WTC11 (cell line): ENCODE measurements around the gene TPRX1. TPM values are rescaled to one million over a fixed set of nuclear protein-coding genes. Genes with fewer than 3 reads are reported as not detected.

Experiments
- ATAC-seq: fragments of 200-7000 bp; cut with Tn5 transposase; 2 replicates; pipeline ENCODE4 v1.10.0; 2021; ENCODE audit warnings: mild to moderate bottlenecking, moderate library complexity
- CTCF ChIA-PET: fragments of 300-600 bp; sonication (Branson Sonifier 250); formaldehyde crosslinking; loops from one replicate; lab custom pipeline; 2021; ENCODE audit warnings: antibody characterized with exemption; lab: Charles Lee
- POLR2A ChIA-PET: fragments of 350-600 bp; sonication (Branson Sonifier 250); formaldehyde crosslinking; loops from one replicate; lab custom pipeline; 2021; ENCODE audit warnings: antibody characterized with exemption; lab: Charles Lee
- DNase-seq: peaks from one replicate; pipeline ENCODE4 v3.0.0; 2021; ENCODE audit warnings: low spot score
- H3K27ac Mint-ChIP-seq: 2 replicates; pipeline ENCODE4 v1.8.0; 2021; ENCODE audit warnings: mixed read lengths
- H3K27me3 Mint-ChIP-seq: 2 replicates; pipeline ENCODE4 v1.8.0; 2021; ENCODE audit warnings: low read depth, mild to moderate bottlenecking, moderate library complexity, mixed read lengths
- H3K36me3 Mint-ChIP-seq: 2 replicates; pipeline ENCODE4 v1.8.0; 2021; ENCODE audit warnings: mixed read lengths
- H3K4me1 Mint-ChIP-seq: 2 replicates; pipeline ENCODE4 v1.8.0; 2022; ENCODE audit warnings: mixed read lengths
- H3K4me3 Mint-ChIP-seq: 2 replicates; pipeline ENCODE4 v1.8.0; 2021; ENCODE audit warnings: mild to moderate bottlenecking, moderate library complexity, mixed read lengths
- H3K9me3 Mint-ChIP-seq: 2 replicates; pipeline ENCODE4 v1.8.0; 2021; ENCODE audit warnings: mixed read lengths
- ATF1 ChIP-seq: sonication (generic); formaldehyde crosslinking; IDR thresholded peaks from 2 replicates; pipeline ENCODE4 v1.8.1; 2023; ENCODE audit warnings: mild to moderate bottlenecking, moderate library complexity, missing genetic modification reagents
- E2F1 ChIP-seq: sonication (generic); formaldehyde crosslinking; IDR thresholded peaks from 2 replicates; pipeline ENCODE4 v1.8.0; 2022; ENCODE audit warnings: mild to moderate bottlenecking, missing genetic modification reagents
- ESRRA ChIP-seq: sonication (generic); formaldehyde crosslinking; IDR thresholded peaks from 2 replicates; pipeline ENCODE4 v1.8.1; 2022; ENCODE audit warnings: mild to moderate bottlenecking, missing genetic modification reagents, borderline replicate concordance
- FOXK1 ChIP-seq: sonication (generic); formaldehyde crosslinking; IDR thresholded peaks from 2 replicates; pipeline ENCODE4 v1.8.0; 2022; ENCODE audit warnings: mild to moderate bottlenecking, moderate library complexity, missing genetic modification reagents
- GTF2I ChIP-seq: fragments of 250-450 bp; sonication (Bioruptor Pico); conservative IDR thresholded peaks from 2 replicates; pipeline ENCODE4 v1.4.0; 2021; ENCODE audit warnings: mild to moderate bottlenecking
- JAZF1 ChIP-seq: fragments of 250-450 bp; sonication (Bioruptor Pico); IDR thresholded peaks from 2 replicates; pipeline ENCODE4 v1.9.0; 2021; ENCODE audit warnings: moderate library complexity, mild to moderate bottlenecking, inconsistent platforms
- MXD4 ChIP-seq: fragments of 250-450 bp; sonication (Bioruptor Pico); IDR thresholded peaks from 2 replicates; pipeline ENCODE4 v1.8.0; 2021; ENCODE audit warnings: mild to moderate bottlenecking, moderate library complexity, borderline replicate concordance
- SMAD3 ChIP-seq: sonication (generic); formaldehyde crosslinking; IDR thresholded peaks from 2 replicates; pipeline ENCODE4 v1.8.0; 2022; ENCODE audit warnings: missing genetic modification reagents, mild to moderate bottlenecking, borderline replicate concordance
- SMAD4 ChIP-seq: sonication (generic); formaldehyde crosslinking; IDR thresholded peaks from 2 replicates; pipeline ENCODE4 v1.8.0; 2022; ENCODE audit warnings: mild to moderate bottlenecking, missing genetic modification reagents
- SP1 ChIP-seq: sonication (generic); formaldehyde crosslinking; conservative IDR thresholded peaks from 2 replicates; pipeline ENCODE4 v1.8.1; 2022; ENCODE audit warnings: missing genetic modification reagents
- ZNF232 ChIP-seq: sonication (generic); formaldehyde crosslinking; IDR thresholded peaks from 2 replicates; pipeline ENCODE4 v1.8.0; 2022; ENCODE audit warnings: mild to moderate bottlenecking, missing genetic modification reagents
- ZNF532 ChIP-seq: fragments of 250-450 bp; sonication (Bioruptor Pico); IDR thresholded peaks from 2 replicates; pipeline ENCODE4 v1.9.0; 2021; ENCODE audit warnings: mild to moderate bottlenecking, borderline replicate concordance
- ZNF671 ChIP-seq: fragments of 250-450 bp; sonication (Bioruptor Pico); IDR thresholded peaks from 2 replicates; pipeline ENCODE4 v1.8.0; 2021; ENCODE audit warnings: mild to moderate bottlenecking
- total RNA-seq: library from RNA; stranded (reverse); gene quantifications from 3 replicates; pipeline ENCODE4 v1.2.3, GENCODE V29; 2021
- TF ChIP-seq, protein P1 (sequence below): sonication (generic); formaldehyde crosslinking; conservative IDR thresholded peaks from 2 replicates; pipeline ENCODE4 v1.8.1; 2022; ENCODE audit warnings: mild to moderate bottlenecking, missing genetic modification reagents
- TF ChIP-seq, protein P2 (sequence below): fragments of 250-450 bp; sonication (Bioruptor Pico); IDR thresholded peaks from 2 replicates; pipeline ENCODE4 v1.9.0; 2021; ENCODE audit warnings: mild to moderate bottlenecking
- TF ChIP-seq, protein P3 (sequence below): sonication (generic); formaldehyde crosslinking; IDR thresholded peaks from 2 replicates; pipeline ENCODE4 v1.8.1; 2022; ENCODE audit warnings: mild to moderate bottlenecking, moderate library complexity, missing genetic modification reagents
- TF ChIP-seq, protein P4 (sequence below): sonication (generic); formaldehyde crosslinking; IDR thresholded peaks from 2 replicates; pipeline ENCODE4 v1.8.0; 2022; ENCODE audit warnings: mild to moderate bottlenecking, missing genetic modification reagents

Gene TPRX1
- total RNA-seq, 1 experiment from 2014 or later, result not detected

DNA sequence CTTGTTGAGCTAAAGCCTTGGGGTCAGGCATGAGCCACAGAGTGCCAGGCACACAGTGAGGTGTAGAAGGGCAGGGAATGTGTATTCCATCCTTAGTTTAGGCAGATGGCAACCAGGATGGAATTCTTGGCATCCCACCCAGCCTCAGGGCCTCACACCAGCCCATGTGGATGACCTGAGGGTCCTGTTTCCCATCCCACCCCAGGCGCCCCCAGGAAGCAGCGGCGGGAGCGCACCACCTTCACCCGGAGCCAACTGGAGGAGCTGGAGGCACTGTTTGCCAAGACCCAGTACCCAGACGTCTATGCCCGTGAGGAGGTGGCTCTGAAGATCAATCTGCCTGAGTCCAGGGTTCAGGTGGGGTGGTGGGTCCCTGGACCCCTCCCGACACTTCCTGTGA, 31.7 kb upstream of the TPRX1 start:
- Mint-ChIP-seq H3K9me3 (no peaks in the 10 kb centered on the region), H3K27ac (no peak overlapping the region), H3K4me3 (no peak overlapping the region), H3K4me1 (peaks cover 9% of the 10 kb centered on the region), H3K36me3 (no peaks in the 10 kb centered on the region), H3K27me3 (no peaks in the 10 kb centered on the region)
- TF ChIP-seq JAZF1 (CRISPR knock-in tag), result no peak
- ATAC-seq, result no peak
- ChIA-PET CTCF (interaction anchor here (1.1 to 1.8 kb wide), 3 partner anchors 13 to 33 kb away, joined by 3 to 7 read pairs (median 7); no protein-coding TSS in a partner anchor), POLR2A (no interaction called here)
- DNase-seq, result no peak

- TF ChIP-seq ZNF532 (CRISPR knock-in tag) (no peak), ZNF671 (no peak), ATF1 (CRISPR knock-in tag) (no peak), ESRRA (CRISPR knock-in tag) (no peak), E2F1 (no peak), GTF2I (no peak), SP1 (CRISPR knock-in tag) (no peak), FOXK1 (CRISPR knock-in tag) (no peak), SMAD3 (CRISPR knock-in tag) (no peak), SMAD4 (no peak), JAZF1 (CRISPR knock-in tag) (no peak), ZNF232 (CRISPR knock-in tag) (no peak), MXD4 (no peak)
- TF ChIP-seq, protein P1, sequence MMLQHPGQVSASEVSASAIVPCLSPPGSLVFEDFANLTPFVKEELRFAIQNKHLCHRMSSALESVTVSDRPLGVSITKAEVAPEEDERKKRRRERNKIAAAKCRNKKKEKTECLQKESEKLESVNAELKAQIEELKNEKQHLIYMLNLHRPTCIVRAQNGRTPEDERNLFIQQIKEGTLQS (CRISPR knock-in tag), result no peak
- TF ChIP-seq, protein P2, sequence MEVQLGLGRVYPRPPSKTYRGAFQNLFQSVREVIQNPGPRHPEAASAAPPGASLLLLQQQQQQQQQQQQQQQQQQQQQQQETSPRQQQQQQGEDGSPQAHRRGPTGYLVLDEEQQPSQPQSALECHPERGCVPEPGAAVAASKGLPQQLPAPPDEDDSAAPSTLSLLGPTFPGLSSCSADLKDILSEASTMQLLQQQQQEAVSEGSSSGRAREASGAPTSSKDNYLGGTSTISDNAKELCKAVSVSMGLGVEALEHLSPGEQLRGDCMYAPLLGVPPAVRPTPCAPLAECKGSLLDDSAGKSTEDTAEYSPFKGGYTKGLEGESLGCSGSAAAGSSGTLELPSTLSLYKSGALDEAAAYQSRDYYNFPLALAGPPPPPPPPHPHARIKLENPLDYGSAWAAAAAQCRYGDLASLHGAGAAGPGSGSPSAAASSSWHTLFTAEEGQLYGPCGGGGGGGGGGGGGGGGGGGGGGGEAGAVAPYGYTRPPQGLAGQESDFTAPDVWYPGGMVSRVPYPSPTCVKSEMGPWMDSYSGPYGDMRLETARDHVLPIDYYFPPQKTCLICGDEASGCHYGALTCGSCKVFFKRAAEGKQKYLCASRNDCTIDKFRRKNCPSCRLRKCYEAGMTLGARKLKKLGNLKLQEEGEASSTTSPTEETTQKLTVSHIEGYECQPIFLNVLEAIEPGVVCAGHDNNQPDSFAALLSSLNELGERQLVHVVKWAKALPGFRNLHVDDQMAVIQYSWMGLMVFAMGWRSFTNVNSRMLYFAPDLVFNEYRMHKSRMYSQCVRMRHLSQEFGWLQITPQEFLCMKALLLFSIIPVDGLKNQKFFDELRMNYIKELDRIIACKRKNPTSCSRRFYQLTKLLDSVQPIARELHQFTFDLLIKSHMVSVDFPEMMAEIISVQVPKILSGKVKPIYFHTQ (CRISPR knock-in tag), result no peak
- TF ChIP-seq, protein P3, sequence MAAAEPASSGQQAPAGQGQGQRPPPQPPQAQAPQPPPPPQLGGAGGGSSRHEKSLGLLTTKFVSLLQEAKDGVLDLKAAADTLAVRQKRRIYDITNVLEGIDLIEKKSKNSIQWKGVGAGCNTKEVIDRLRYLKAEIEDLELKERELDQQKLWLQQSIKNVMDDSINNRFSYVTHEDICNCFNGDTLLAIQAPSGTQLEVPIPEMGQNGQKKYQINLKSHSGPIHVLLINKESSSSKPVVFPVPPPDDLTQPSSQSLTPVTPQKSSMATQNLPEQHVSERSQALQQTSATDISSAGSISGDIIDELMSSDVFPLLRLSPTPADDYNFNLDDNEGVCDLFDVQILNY (CRISPR knock-in tag), result no peak
- TF ChIP-seq, protein P4, sequence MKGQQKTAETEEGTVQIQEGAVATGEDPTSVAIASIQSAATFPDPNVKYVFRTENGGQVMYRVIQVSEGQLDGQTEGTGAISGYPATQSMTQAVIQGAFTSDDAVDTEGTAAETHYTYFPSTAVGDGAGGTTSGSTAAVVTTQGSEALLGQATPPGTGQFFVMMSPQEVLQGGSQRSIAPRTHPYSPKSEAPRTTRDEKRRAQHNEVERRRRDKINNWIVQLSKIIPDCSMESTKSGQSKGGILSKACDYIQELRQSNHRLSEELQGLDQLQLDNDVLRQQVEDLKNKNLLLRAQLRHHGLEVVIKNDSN (CRISPR knock-in tag), result no peak
- ChIA-PET POLR2A (no interaction called here), CTCF (no interaction called here)
- no peak for DNase-seq
- ATAC-seq, result no peak
- Mint-ChIP-seq H3K27ac (no peak overlapping the region), H3K4me3 (no peak overlapping the region), H3K27me3 (no peaks in the 10 kb centered on the region), H3K9me3 (no peaks in the 10 kb centered on the region), H3K4me1 (peaks cover 9% of the 10 kb centered on the region), H3K36me3 (no peaks in the 10 kb centered on the region)
Observed at GRCh38 chr19:47832723-47833122, 28.4 kb upstream of the TPRX1 start.
